Smooth muscle cell (in vitro differentiated cells): ENCODE data around the gene MCC. TPM values are rescaled to one million over a fixed set of nuclear protein-coding genes. Genes with fewer than 3 reads are reported as not detected.

Source experiments
- DNase-seq: peaks from one replicate; lab custom pipeline; 2025; ENCODE audit not compliant: unreplicated experiment; lab: John Stamatoyannopoulos, UW
- H2AFZ ChIP-seq: fragments of 200-600 bp; sonication (generic); 2 replicates; pipeline ENCODE4 v1.6.0; 2016; ENCODE audit warnings: antibody characterized with exemption, low read depth, mild to moderate bottlenecking
- H3F3A ChIP-seq: fragments of 200-600 bp; sonication (generic); 2 replicates; pipeline ENCODE4 v1.6.0; 2017; ENCODE audit warnings: antibody characterized with exemption, low read depth
- H3K27ac ChIP-seq: fragments of 200-600 bp; sonication (generic); 2 replicates; pipeline ENCODE4 v1.5.1; 2016; ENCODE audit warnings: low read depth, mild to moderate bottlenecking
- H3K27me3 ChIP-seq: fragments of 200-600 bp; sonication (generic); 2 replicates; pipeline ENCODE4 v1.6.1; 2016; ENCODE audit warnings: low read depth, mild to moderate bottlenecking
- H3K36me3 ChIP-seq: fragments of 200-600 bp; sonication (generic); 2 replicates; pipeline ENCODE4 v1.5.1; 2016; ENCODE audit warnings: low read depth
- H3K4me1 ChIP-seq: fragments of 200-600 bp; sonication (generic); 2 replicates; pipeline ENCODE4 v1.5.1; 2016; ENCODE audit warnings: low read depth
- H3K4me2 ChIP-seq: fragments of 200-600 bp; sonication (generic); 2 replicates; pipeline ENCODE4 v1.6.0; 2016; ENCODE audit warnings: mild to moderate bottlenecking
- H3K4me3 ChIP-seq: fragments of 200-600 bp; sonication (generic); 2 replicates; pipeline ENCODE4 v1.5.1; 2016; ENCODE audit warnings: mild to moderate bottlenecking
- H3K79me2 ChIP-seq: fragments of 200-600 bp; sonication (generic); 2 replicates; pipeline ENCODE4 v1.6.0; 2016; ENCODE audit warnings: low read depth, mild to moderate bottlenecking
- H3K9ac ChIP-seq: fragments of 200-600 bp; sonication (generic); 2 replicates; pipeline ENCODE4 v1.6.0; 2016; ENCODE audit warnings: low read depth
- H3K9me3 ChIP-seq: fragments of 200-600 bp; sonication (generic); replicated peaks from 2 replicates; pipeline ENCODE4 v1.5.1; 2016; ENCODE audit warnings: low read depth
- H4K20me1 ChIP-seq: fragments of 200-600 bp; sonication (generic); 2 replicates; pipeline ENCODE4 v1.6.0; 2016; ENCODE audit warnings: low read depth
- WGBS: methylation state at CpG from one replicate; pipeline ENCODE4 v1.1.7; 2016; ENCODE audit warnings: low lambda C conversion rate; 5-methylcytosine and 5-hydroxymethylcytosine counted together
- polyA plus RNA-seq: library from polyadenylated mRNA; unstranded; fragments of >200 nt; fragmentation: Nextera tagmentation; extraction: Ambion mirVana; gene quantifications from 2 replicates; pipeline ENCODE4 v1.2.1, GENCODE V29; 2016
- total RNA-seq: library from RNA; depleted of rRNA; stranded (reverse); fragments of >200 nt; gene quantifications from 2 replicates; pipeline ENCODE4 v1.2.3, GENCODE V29; 2014
- TF ChIP-seq, protein P1 (sequence below): fragments of 200-600 bp; sonication (generic); IDR thresholded peaks from 2 replicates; pipeline ENCODE4 v1.5.1; 2017; ENCODE audit warnings: borderline replicate concordance, mild to moderate bottlenecking, antibody characterized with exemption; ENCODE audit not compliant: insufficient read depth, poor library complexity, severe bottlenecking

MCC gene
- total and polyA plus RNA-seq, 2 experiments from 2014 or later, result 5.8 to 19.2 TPM

GRCh38 chr5:113065626-113066025, 422.6 kb downstream of the MCC start:
- TF ChIP-seq, protein P1, sequence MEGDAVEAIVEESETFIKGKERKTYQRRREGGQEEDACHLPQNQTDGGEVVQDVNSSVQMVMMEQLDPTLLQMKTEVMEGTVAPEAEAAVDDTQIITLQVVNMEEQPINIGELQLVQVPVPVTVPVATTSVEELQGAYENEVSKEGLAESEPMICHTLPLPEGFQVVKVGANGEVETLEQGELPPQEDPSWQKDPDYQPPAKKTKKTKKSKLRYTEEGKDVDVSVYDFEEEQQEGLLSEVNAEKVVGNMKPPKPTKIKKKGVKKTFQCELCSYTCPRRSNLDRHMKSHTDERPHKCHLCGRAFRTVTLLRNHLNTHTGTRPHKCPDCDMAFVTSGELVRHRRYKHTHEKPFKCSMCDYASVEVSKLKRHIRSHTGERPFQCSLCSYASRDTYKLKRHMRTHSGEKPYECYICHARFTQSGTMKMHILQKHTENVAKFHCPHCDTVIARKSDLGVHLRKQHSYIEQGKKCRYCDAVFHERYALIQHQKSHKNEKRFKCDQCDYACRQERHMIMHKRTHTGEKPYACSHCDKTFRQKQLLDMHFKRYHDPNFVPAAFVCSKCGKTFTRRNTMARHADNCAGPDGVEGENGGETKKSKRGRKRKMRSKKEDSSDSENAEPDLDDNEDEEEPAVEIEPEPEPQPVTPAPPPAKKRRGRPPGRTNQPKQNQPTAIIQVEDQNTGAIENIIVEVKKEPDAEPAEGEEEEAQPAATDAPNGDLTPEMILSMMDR, result no peak
- 95% methylated on average over 2 of the region's 2 CpGs for WGBS
- no peaks in the 10 kb centered on the region for H3K36me3 ChIP-seq

GRCh38 chr5:113064806-113065205, 423.4 kb downstream of the MCC start:
- H3K9ac ChIP-seq, result no peak overlapping the region
- no peak overlapping the region for H2AFZ ChIP-seq
- no peak overlapping the region for H3K4me2 ChIP-seq
- H3K9me3 ChIP-seq, result no peaks in the 10 kb centered on the region
- H3K36me3 ChIP-seq, result no peaks in the 10 kb centered on the region
- no peak for DNase-seq
- H3K4me1 ChIP-seq, result peaks cover 6% of the 10 kb centered on the region
- H4K20me1 ChIP-seq, result no peaks in the 10 kb centered on the region
- no peak overlapping the region for H3K4me3 ChIP-seq
- H3F3A ChIP-seq, result no peaks in the 10 kb centered on the region
- WGBS, result 100% methylated on average over 1 of the region's 1 CpG
- TF ChIP-seq, protein P1, result no peak
- H3K27me3 ChIP-seq, result no peaks in the 10 kb centered on the region
- no peak overlapping the region for H3K27ac ChIP-seq
- H3K79me2 ChIP-seq, result no peaks in the 10 kb centered on the region

More at GRCh38 chr5:113065626-113066025, 422.6 kb downstream of the MCC start:
- Histone ChIP-seq H3K4me2 (no peak overlapping the region), H3K27ac (no peak overlapping the region), H4K20me1 (no peaks in the 10 kb centered on the region), H3K79me2 (no peaks in the 10 kb centered on the region), H3K4me3 (no peak overlapping the region), H3F3A (no peaks in the 10 kb centered on the region), H3K27me3 (no peaks in the 10 kb centered on the region), H3K9me3 (no peaks in the 10 kb centered on the region), H3K9ac (no peak overlapping the region), H2AFZ (no peak overlapping the region), H3K4me1 (peaks cover 6% of the 10 kb centered on the region)
- DNase-seq, result no peak

- TF ChIP-seq, protein P1, result no peak
- Histone ChIP-seq H3K9ac (no peak overlapping the region), H3K36me3 (no peaks in the 10 kb centered on the region), H3K9me3 (no peaks in the 10 kb centered on the region), H2AFZ (no peak overlapping the region), H3K4me3 (no peak overlapping the region), H3K4me2 (no peak overlapping the region), H3K27ac (no peak overlapping the region), H3K27me3 (no peaks in the 10 kb centered on the region), H4K20me1 (no peaks in the 10 kb centered on the region), H3K4me1 (peaks cover 11% of the 10 kb centered on the region), H3K79me2 (no peaks in the 10 kb centered on the region), H3F3A (no peaks in the 10 kb centered on the region)
- DNase-seq, result no peak
- WGBS, result 89% methylated on average over 12 of the region's 12 CpGs
Observed at GRCh38 chr5:113063927-113064326, 424.3 kb downstream of the MCC start.

DNA sequence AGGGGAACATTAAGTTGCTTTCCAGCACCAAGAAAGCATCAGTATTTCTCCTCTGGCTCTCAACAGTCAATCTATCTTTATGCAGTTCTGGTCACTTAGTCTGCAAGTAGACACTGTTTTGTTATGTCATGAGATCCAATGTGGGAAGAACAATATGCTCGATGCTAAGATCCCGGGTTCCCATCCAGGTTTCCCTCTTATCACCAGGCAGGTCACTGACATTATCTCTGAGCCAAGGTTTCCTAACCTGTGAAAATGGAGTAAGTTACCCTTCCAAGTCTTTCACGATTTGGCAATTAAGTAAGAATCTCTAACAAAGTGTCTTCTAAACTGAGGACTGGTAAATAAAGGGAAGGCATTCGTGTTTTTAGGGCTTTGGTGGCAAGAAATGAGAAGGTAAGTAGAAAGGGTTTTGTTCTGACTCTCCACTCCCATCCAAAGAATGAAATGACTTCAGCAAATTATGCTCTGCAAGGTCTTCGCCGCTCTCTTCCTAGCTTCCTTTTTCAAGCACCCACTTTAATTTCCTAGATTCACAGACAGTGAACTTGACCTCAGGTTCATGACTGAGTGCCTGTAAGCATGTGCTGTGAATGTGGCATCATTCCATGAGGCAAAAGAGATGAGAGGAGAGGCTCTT, 425.3 kb downstream of the MCC start:
- H3K27me3 ChIP-seq, result no peaks in the 10 kb centered on the region
- H3K4me2 ChIP-seq, result peak overlapping the region; percentile 58
- no peak overlapping the region for H3K4me3 ChIP-seq
- DNase-seq, result no peak
- TF ChIP-seq, protein P1, result no peak
- no peaks in the 10 kb centered on the region for H3F3A ChIP-seq
- 94% methylated on average over 6 of the region's 6 CpGs for WGBS
- H3K9me3 ChIP-seq, result no peaks in the 10 kb centered on the region
- no peaks in the 10 kb centered on the region for H4K20me1 ChIP-seq
- peaks cover 11% of the 10 kb centered on the region for H3K4me1 ChIP-seq
- no peaks in the 10 kb centered on the region for H3K36me3 ChIP-seq
- H3K27ac ChIP-seq, result peak overlapping the region; percentile 68
- no peak overlapping the region for H2AFZ ChIP-seq
- no peak overlapping the region for H3K9ac ChIP-seq
- no peaks in the 10 kb centered on the region for H3K79me2 ChIP-seq
